CD4-positive, alpha-beta T cell (primary cell): ENCODE results near the gene PDK2. TPM values are rescaled to one million over a fixed set of nuclear protein-coding genes. Genes with fewer than 3 reads are reported as not detected.

Experiments
- ATAC-seq: fragments of 200-7000 bp; cut with Tn5 transposase; one replicate; pipeline ENCODE4 v1.10.0; 2022; ENCODE audit warnings: mild to moderate bottlenecking; ENCODE audit not compliant: poor library complexity
- CTCF ChIA-PET: fragments of 350-600 bp; sonication (Branson Sonifier 250); formaldehyde crosslinking; loops from one replicate; lab custom pipeline; 2021; ENCODE audit warnings: antibody characterized with exemption, inconsistent platforms; lab: Charles Lee
- POLR2A ChIA-PET: fragments of 350-600 bp; sonication (Branson Sonifier 250); formaldehyde crosslinking; loops from one replicate; lab custom pipeline; 2021; ENCODE audit warnings: antibody characterized with exemption, inconsistent platforms; lab: Charles Lee
- DNase-seq, 14 experiments: peaks; one replicate each; pipeline ENCODE4 v3.0.0-alpha.2; 2013 to 2020; ENCODE audit warnings: mixed read lengths in 2 of 14
- H3K27ac ChIP-seq, 2 donors: one replicate each; pipeline versions ENCODE4 v1.5.1 to v1.7.0; 2013; ENCODE audit warnings: low read length in 2 of 2, low read depth in 1 of 2, mild to moderate bottlenecking in 1 of 2
- H3K27me3 ChIP-seq, 2 experiments: 1 replicate in 1 of 2; 2 replicates in 1 of 2; pipeline versions ENCODE4 v1.6.1 to v1.7.0; 2013; ENCODE audit warnings: low read length in 2 of 2, control low read depth in 1 of 2, mild to moderate bottlenecking in 1 of 2, moderate library complexity in 1 of 2; ENCODE audit not compliant: insufficient read depth in 2 of 2, control insufficient read depth in 1 of 2
- H3K36me3 ChIP-seq: one replicate; pipeline ENCODE4 v1.6.1; 2013; ENCODE audit warnings: low read length, control low read depth; ENCODE audit not compliant: insufficient read depth
- H3K4me1 ChIP-seq: one replicate; pipeline ENCODE4 v1.6.1; 2013; ENCODE audit warnings: low read length, control low read depth; ENCODE audit not compliant: insufficient read depth
- H3K4me3 ChIP-seq: one replicate; pipeline ENCODE4 v1.5.1; 2013; ENCODE audit warnings: mild to moderate bottlenecking, low read length, moderate library complexity
- H3K9me3 ChIP-seq, 2 experiments: 1 replicate in 1 of 2; 2 replicates in 1 of 2; pipeline versions ENCODE4 v1.6.1 to v1.7.0; 2013; ENCODE audit warnings: low read length in 2 of 2, mild to moderate bottlenecking in 2 of 2, control low read depth in 1 of 2, moderate library complexity in 1 of 2; ENCODE audit not compliant: control insufficient read depth in 1 of 2, insufficient read depth in 1 of 2
- H3K27ac Mint-ChIP-seq: one replicate; pipeline ENCODE4 v1.8.0; 2020; ENCODE audit warnings: mixed read lengths
- H3K27me3 Mint-ChIP-seq: one replicate; pipeline ENCODE4 v1.8.0; 2021; ENCODE audit warnings: mixed read lengths
- H3K36me3 Mint-ChIP-seq: one replicate; pipeline ENCODE4 v1.8.0; 2021; ENCODE audit warnings: low read depth, mixed read lengths
- H3K4me1 Mint-ChIP-seq: one replicate; pipeline ENCODE4 v1.8.0; 2021; ENCODE audit warnings: low read depth, mixed read lengths
- H3K4me3 Mint-ChIP-seq: one replicate; pipeline ENCODE4 v1.8.0; 2020; ENCODE audit warnings: mild to moderate bottlenecking, mixed read lengths
- H3K9me3 Mint-ChIP-seq: one replicate; pipeline ENCODE4 v1.8.0; 2020; ENCODE audit warnings: mixed read lengths
- intact Hi-C, 2 experiments: fragments of 100-400 bp; cut with DNase I in 1 of 2; cut with micrococcal nuclease in 1 of 2; formaldehyde crosslinking; loops; one replicate each; pipeline versions ENCODE4 v1.15.1 to v1.9.0; 2023 to 2025; cut with DNase I, micrococcal nuclease
- total RNA-seq, 174 experiments: library from RNA in 2 of 174; stranded (reverse) in 2 of 174; gene quantifications; one replicate each; pipeline ENCODE4 v1.2.3 and lab custom pipeline; 2021 to 2026
- TF ChIP-seq, protein P1 (sequence below): fragments of 200-600 bp; IDR thresholded peaks from one replicate; pipeline ENCODE4 v1.8.0; 2022; ENCODE audit warnings: antibody characterized with exemption, mild to moderate bottlenecking

PDK2 gene
- total RNA-seq, 2 experiments from 2014 or later = 8.7 to 10.1 TPM

DNA sequence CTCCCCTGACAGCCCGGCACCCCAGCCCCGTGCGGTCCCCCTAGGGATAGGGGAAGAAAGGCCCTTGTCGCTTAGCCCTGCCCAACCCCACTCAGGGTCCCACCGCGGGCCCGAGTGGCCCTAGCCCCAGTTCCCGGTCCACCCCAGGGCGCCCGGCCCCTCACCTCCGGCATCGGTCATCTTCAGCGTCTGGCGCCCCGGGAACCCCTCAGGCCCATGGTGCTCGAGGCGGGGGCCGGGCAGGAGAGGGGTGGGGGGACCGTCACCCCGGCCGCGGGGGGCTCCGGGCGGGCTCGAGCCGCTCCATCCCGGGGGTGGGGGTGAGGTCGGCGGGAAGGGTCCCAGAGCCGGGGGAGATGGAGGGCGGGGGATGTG, 34.2 kb downstream of the PDK2 start:
- intact Hi-C loops = no loop called here
- ChIA-PET CTCF (interaction anchor here (0.7 to 3.1 kb wide), 3 partner anchors 11 to 35 kb away, joined by 3 to 10 read pairs (median 3); no protein-coding TSS in a partner anchor), POLR2A (interaction anchor here (1.7 kb wide), 1 partner anchor 12 kb away, joined by 6 read pairs; no protein-coding TSS in a partner anchor)
- H3K27me3 ChIP-seq = peaks cover 10 to 13% of the 10 kb centered on the region in 2 experiments
- H3K36me3 Mint-ChIP-seq = peaks cover 20% of the 10 kb centered on the region
- no peaks in the 10 kb centered on the region for H3K9me3 ChIP-seq
- TF ChIP-seq, protein P1, sequence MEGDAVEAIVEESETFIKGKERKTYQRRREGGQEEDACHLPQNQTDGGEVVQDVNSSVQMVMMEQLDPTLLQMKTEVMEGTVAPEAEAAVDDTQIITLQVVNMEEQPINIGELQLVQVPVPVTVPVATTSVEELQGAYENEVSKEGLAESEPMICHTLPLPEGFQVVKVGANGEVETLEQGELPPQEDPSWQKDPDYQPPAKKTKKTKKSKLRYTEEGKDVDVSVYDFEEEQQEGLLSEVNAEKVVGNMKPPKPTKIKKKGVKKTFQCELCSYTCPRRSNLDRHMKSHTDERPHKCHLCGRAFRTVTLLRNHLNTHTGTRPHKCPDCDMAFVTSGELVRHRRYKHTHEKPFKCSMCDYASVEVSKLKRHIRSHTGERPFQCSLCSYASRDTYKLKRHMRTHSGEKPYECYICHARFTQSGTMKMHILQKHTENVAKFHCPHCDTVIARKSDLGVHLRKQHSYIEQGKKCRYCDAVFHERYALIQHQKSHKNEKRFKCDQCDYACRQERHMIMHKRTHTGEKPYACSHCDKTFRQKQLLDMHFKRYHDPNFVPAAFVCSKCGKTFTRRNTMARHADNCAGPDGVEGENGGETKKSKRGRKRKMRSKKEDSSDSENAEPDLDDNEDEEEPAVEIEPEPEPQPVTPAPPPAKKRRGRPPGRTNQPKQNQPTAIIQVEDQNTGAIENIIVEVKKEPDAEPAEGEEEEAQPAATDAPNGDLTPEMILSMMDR = no peak
- peak overlapping the region; percentile 10 for H3K4me3 ChIP-seq
- peaks cover 33% of the 10 kb centered on the region for H3K4me1 Mint-ChIP-seq
- H3K27me3 Mint-ChIP-seq = peaks cover 27% of the 10 kb centered on the region
- peaks cover 35% of the 10 kb centered on the region for H3K4me1 ChIP-seq
- H3K27ac Mint-ChIP-seq = peak overlapping the region; percentile 58
- no peaks in the 10 kb centered on the region for H3K9me3 Mint-ChIP-seq
- DNase-seq (peak in 2 of 14 experiments; percentile 18 to 37), ATAC-seq (no peak)
- peak overlapping the region; percentile 80 for H3K4me3 Mint-ChIP-seq
- no peak overlapping the region for H3K27ac ChIP-seq
- peaks cover 4% of the 10 kb centered on the region for H3K36me3 ChIP-seq

DNA sequence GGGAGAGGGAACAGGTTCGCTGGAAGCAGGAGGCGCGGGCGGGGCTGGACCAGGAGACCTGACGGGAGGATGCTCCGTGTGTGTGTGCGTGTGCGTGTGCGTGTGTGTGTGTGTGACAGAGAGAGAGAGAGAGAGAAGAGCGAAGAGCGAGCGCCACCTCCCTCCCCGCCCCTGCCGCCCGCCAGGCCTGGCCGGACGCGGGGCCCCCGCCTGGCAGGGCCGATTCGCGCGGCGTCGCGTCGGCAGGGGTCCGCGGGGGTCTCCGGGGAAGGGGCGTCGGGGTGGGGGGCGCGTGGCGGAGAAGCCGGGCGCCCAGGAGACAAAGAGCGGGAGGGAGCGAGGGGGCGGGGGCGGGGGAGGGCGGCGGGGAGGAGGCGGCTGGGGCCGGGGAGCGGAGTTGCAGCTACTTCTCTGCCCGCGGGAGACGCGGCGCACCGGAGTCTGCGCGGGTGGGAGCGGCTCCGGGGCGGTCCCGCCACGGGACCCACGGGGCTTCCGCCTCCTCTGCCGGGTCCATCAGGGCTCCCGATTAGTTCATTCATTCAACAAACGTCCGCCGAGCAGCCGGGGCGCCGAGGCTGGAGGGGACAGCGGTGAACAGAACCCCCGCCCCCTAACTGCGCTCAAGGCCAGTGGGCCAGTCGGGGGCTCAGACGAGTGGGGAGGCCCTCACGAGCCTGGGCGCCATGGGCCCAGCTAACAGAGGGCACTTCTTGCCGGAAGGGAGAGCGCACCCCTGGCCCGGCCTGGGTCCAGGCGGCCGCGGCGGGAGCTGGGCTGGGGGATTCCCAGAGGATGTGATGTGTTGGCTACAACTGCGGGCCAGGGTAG, 34.8 kb downstream of the PDK2 start, which contains the start of gene SAMD14:
Gene SAMD14 (minus strand): TSS at position 433 of the 831 bp plus-strand sequence. CDS start 5,201 bp downstream, outside the sequence.
- intact Hi-C loops = loop anchor here in 1 of 2 experiments (5.0 kb wide), 1 partner anchor 37 kb away; the partner anchor contains the start of gene SGCA
- CTCF ChIA-PET = interaction anchor here (0.7 to 3.1 kb wide), 4 partner anchors 11 to 36 kb away, joined by 3 to 12 read pairs (median 6); no protein-coding TSS in a partner anchor
- peaks cover 9% of the 10 kb centered on the region for H3K36me3 ChIP-seq
- Mint-ChIP-seq H3K9me3 (no peaks in the 10 kb centered on the region), H3K4me3 (peak within 1 kb of the TSS; percentile 89), H3K27me3 (peaks cover 27% of the 10 kb centered on the region), H3K4me1 (peaks cover 33% of the 10 kb centered on the region), H3K27ac (peak within 1 kb of the TSS; percentile 81), H3K36me3 (peaks cover 26% of the 10 kb centered on the region)
- POLR2A ChIA-PET = interaction anchor here (1.0 to 1.7 kb wide), 4 partner anchors 13 to 32 kb away, joined by 3 to 6 read pairs (median 4); no protein-coding TSS in a partner anchor
- peaks cover 10 to 13% of the 10 kb centered on the region in 2 experiments for H3K27me3 ChIP-seq
- DNase-seq (peak in 11 of 14 experiments; percentile 42 to 83 (median 55)), ATAC-seq (peak; percentile 75)
- TF ChIP-seq, protein P1 = no peak
- H3K27ac ChIP-seq = no peak within 1 kb of the TSS
- peaks cover 35% of the 10 kb centered on the region for H3K4me1 ChIP-seq
- peak within 1 kb of the TSS; percentile 57 for H3K4me3 ChIP-seq
- no peaks in the 10 kb centered on the region for H3K9me3 ChIP-seq

DNA sequence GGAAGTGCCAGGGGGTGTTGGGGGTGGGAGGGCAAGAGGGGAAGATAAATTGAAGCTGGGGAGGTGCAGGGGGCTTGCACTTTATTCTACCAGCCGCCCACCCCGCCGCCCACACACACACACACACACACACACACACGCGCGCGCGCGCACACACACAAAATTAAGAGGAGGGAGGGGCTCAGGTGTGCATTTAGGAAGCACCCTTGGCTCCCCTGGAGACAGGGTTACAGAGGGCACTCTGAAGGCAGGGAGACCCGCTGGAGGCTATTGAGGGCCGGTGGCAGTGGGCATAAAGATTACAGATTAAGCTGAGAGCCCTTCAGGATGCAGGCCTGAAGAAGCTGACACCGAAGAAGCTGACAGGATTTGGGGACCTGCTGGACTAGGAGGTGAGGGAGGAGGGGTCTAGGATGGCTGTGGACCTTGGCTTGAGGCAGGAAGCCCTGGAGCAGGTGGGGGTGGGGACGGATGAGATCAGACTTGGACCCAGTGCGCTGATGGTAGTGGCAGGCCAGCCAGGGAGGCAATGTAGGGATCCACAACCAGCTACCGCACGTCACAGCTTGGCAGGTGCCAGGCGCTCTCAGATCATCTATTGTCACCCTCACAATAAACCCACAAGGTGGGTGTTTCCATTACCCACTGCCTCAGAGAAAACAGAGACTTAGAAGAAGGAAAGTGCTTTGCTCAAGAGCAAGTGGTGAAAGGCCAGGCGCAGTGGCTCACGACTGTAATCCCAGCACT, 35.6 kb downstream of the PDK2 start:
- H3K36me3 Mint-ChIP-seq = peaks cover 31% of the 10 kb centered on the region
- intact Hi-C loops = loop anchor here in 1 of 2 experiments (5.0 kb wide), 1 partner anchor 37 kb away; the partner anchor contains the start of gene SGCA
- Histone ChIP-seq H3K27me3 (peaks cover 10 to 13% of the 10 kb centered on the region in 2 experiments), H3K4me3 (peak overlapping the region; percentile 57), H3K4me1 (peaks cover 35% of the 10 kb centered on the region), H3K36me3 (peaks cover 15% of the 10 kb centered on the region), H3K27ac (no peak overlapping the region), H3K9me3 (no peaks in the 10 kb centered on the region)
- H3K27ac Mint-ChIP-seq = peak overlapping the region; percentile 81
- ATAC-seq = peak; percentile 33
- H3K4me1 Mint-ChIP-seq = peaks cover 33% of the 10 kb centered on the region
- CTCF ChIA-PET = interaction anchor here (1.0 to 3.1 kb wide), 5 partner anchors 10 to 266 kb away, joined by 3 to 12 read pairs (median 3); partner anchors contain the start of gene LRRC59
- POLR2A ChIA-PET = interaction anchor here (1.0 to 1.7 kb wide), 4 partner anchors 14 to 31 kb away, joined by 3 to 6 read pairs (median 4); no protein-coding TSS in a partner anchor
- TF ChIP-seq, protein P1 = no peak
- DNase-seq = peak in 3 of 14 experiments; percentile 7 to 48 (median 44)
- H3K9me3 Mint-ChIP-seq = no peaks in the 10 kb centered on the region
- peak overlapping the region; percentile 89 for H3K4me3 Mint-ChIP-seq
- H3K27me3 Mint-ChIP-seq = peaks cover 27% of the 10 kb centered on the region
